Dermis lymphatic vessel endothelial cell (primary cell): ENCODE data around the gene ZNF641. TPM values are rescaled to one million over a fixed set of nuclear protein-coding genes. Genes with fewer than 3 reads are reported as not detected.

ENCODE experiments used
- total RNA-seq: library from RNA; depleted of rRNA; stranded (reverse); fragments of >200 nt; gene quantifications from 2 replicates; pipeline ENCODE4 v1.2.1, GENCODE V29; 2014

ZNF641 gene
- total RNA-seq, result 1.1 and 1.5 TPM in 2 replicates

DNA sequence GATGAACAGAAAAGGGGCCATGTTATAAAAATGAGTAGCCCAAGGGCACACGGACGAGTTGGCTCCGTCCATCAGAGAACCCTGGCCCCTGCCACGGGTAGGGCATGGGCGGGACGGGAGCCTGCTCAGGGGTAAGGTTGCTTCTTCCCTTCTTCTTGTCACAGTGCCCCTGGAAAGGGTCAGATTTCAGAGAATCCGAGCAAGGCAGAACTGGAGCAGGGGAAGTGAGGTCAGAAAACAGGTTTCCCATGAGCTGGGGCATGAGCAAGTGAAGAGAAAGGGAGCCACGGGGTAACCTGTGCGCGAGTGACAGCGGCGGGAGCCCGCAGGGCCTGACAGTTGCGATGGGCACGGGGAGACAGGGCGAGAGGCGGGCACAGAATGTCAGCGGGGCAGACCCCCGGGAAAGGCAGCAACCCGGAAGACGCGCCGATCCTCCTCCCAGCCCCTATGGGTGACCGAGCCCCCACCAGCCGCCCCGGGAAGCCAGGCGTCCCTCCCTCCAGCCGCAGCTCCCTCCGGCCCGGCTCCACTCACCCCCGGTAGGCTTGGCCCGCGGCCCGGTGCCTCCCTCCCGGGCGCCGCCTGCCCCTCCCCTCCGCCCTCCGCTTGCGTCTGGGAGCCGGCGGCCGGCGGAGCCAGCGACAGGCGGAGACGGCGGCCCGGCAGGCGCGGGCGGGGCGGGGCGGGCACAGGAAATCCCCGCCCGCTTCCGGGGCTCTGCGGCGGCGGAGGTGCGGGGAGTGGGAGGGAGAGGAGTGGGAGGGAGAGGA, at the start of gene ZNF641:
ZNF641 (minus strand) TSS at position 671 of the 773 bp plus-strand sequence. CDS start 2,829 bp downstream, outside the sequence.

Other genes with a start within 250 kb of the ZNF641 start
- 11.2 and 12.9 TPM in 2 replicates for gene SENP1, start 244.8 kb downstream of the ZNF641 start, total RNA-seq
- 27.8 and 34.7 TPM in 2 replicates for gene PFKM, start 231.6 kb downstream of the ZNF641 start, total RNA-seq
- 18.6 and 19.1 TPM in 2 replicates for gene ASB8, start 193.4 kb downstream of the ZNF641 start, total RNA-seq
- 0.11 TPM in 1 of 2 replicates, not detected in the other for gene CCDC184, start 167.3 kb downstream of the ZNF641 start, total RNA-seq
- gene OR10AD1, start 147.6 kb downstream of the ZNF641 start, total RNA-seq, result not detected in 2 replicates
- 0.09 TPM in 1 of 2 replicates, not detected in the other for gene ANP32D, start 121.6 kb upstream of the ZNF641 start, total RNA-seq
- not detected in 2 replicates for gene C12orf54, start 131.6 kb upstream of the ZNF641 start, total RNA-seq
- not detected in 2 replicates for gene OR8S1, start 174.7 kb upstream of the ZNF641 start, total RNA-seq
- gene LALBA, start 219.1 kb upstream of the ZNF641 start, total RNA-seq, result not detected in 2 replicates